ENCODE measurements around the gene WARS2. TPM values are rescaled to one million over a fixed set of nuclear protein-coding genes. Genes with fewer than 3 reads are reported as not detected.
A peak's percentile ranks its signal among the peaks of the same experiment; 100 is the strongest.
"Not testable (repeated sequence)": the region's sequence is repeated elsewhere in the genome, so short reads cannot be mapped to it uniquely, and the experiment has no call there.

Gene WARS2
- total RNA-seq, 1 donor from 2014 or later: 8.9 TPM

DNA sequence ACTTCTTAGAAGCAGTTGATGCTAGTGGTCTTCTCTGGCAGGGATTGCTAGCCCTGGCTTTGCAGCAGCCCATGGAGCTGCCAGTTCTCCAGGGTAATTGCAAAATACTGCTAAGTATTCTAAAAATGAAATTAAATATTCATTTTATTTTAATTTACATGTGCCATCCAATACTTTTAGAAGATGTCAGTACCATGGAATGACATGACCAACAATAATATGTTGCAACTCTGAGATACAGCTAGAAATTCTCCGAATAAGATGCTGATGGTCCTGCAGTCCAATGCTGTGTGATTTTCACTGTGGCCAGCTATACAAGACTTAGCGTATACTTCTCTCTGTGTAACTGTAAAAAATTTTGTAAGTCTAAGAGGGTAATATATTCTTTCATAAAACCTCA lies 20.0 kb upstream of the WARS2 start:
- intact Hi-C loops (cut with DNase I): no loop called here
- peak overlapping the region; percentile 42 for H3K27ac ChIP-seq
- H3K4me3 ChIP-seq: no peak overlapping the region
- no peaks in the 10 kb centered on the region for H3K27me3 ChIP-seq (ENCODE audit: low read depth)
- TF ChIP-seq, protein P1, sequence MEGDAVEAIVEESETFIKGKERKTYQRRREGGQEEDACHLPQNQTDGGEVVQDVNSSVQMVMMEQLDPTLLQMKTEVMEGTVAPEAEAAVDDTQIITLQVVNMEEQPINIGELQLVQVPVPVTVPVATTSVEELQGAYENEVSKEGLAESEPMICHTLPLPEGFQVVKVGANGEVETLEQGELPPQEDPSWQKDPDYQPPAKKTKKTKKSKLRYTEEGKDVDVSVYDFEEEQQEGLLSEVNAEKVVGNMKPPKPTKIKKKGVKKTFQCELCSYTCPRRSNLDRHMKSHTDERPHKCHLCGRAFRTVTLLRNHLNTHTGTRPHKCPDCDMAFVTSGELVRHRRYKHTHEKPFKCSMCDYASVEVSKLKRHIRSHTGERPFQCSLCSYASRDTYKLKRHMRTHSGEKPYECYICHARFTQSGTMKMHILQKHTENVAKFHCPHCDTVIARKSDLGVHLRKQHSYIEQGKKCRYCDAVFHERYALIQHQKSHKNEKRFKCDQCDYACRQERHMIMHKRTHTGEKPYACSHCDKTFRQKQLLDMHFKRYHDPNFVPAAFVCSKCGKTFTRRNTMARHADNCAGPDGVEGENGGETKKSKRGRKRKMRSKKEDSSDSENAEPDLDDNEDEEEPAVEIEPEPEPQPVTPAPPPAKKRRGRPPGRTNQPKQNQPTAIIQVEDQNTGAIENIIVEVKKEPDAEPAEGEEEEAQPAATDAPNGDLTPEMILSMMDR (IDR thresholded peaks at IDR 0.05): no peak
- DNase-seq (no peak), ATAC-seq (no peak)
- peaks cover 46% of the 10 kb centered on the region for H3K36me3 ChIP-seq
- peaks cover 12% of the 10 kb centered on the region for H3K4me1 ChIP-seq
- no peaks in the 10 kb centered on the region for H3K9me3 ChIP-seq

DNA sequence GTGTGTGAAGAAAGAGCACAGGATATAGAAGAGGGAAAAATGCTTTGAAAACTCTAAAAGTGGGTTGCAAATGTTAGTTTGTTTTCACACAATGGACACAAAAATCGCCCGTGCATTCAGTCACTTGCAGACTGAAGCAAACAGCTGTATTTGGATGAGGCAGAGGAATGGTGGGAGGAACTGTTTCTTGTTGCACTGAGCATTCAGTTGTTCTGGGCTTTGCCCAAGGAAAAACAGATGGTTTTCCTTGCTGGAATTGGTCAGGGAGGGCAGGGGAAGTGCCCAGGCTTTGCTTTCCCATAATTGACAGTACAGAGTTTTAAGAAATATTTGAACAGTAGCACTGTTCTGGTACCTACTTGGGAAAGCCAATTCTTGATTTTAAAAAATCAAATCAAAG lies 19.5 kb upstream of the WARS2 start:
- DNase-seq: no peak

DNA sequence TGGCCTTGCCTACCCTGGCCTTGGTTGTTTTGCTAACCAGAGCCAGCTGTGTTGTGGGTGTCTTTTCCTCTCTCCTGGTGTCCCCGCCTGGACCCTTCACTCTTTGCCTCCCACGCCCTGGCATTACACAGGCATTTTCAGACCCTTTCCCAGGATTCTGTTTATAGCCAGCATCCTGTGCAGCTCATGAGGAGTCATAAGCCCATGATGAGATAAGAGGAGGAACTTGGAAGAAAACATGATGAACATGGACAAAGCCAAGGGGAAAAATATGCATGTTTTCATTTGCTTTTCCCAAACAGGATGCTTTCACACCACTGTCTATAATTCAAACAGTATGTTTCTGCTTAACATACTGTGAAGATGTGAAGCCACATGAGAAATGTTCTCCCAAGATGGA lies 18.7 kb upstream of the WARS2 start:
- TF ChIP-seq, protein P1 (IDR thresholded peaks at IDR 0.05): no peak
- Histone ChIP-seq H3K4me1 (peaks cover 12% of the 10 kb centered on the region), H3K9me3 (no peaks in the 10 kb centered on the region), H3K4me3 (no peak overlapping the region), H3K36me3 (peaks cover 46% of the 10 kb centered on the region), H3K27ac (no peak overlapping the region), H3K27me3 (ENCODE audit: low read depth) (no peaks in the 10 kb centered on the region)
- ATAC-seq: no peak
- intact Hi-C loops (cut with DNase I): no loop called here
- no peak for DNase-seq

More for the DNA sequence above, 19.5 kb upstream of the WARS2 start:
- no peaks in the 10 kb centered on the region for H3K9me3 ChIP-seq
- H3K27me3 ChIP-seq (ENCODE audit: low read depth): no peaks in the 10 kb centered on the region
- H3K27ac ChIP-seq: peak overlapping the region; percentile 42
- no peak for ATAC-seq
- H3K4me1 ChIP-seq: peaks cover 12% of the 10 kb centered on the region
- intact Hi-C loops (cut with DNase I): no loop called here
- H3K36me3 ChIP-seq: peaks cover 46% of the 10 kb centered on the region
- H3K4me3 ChIP-seq: no peak overlapping the region
- TF ChIP-seq, protein P1 (IDR thresholded peaks at IDR 0.05): no peak

DNA sequence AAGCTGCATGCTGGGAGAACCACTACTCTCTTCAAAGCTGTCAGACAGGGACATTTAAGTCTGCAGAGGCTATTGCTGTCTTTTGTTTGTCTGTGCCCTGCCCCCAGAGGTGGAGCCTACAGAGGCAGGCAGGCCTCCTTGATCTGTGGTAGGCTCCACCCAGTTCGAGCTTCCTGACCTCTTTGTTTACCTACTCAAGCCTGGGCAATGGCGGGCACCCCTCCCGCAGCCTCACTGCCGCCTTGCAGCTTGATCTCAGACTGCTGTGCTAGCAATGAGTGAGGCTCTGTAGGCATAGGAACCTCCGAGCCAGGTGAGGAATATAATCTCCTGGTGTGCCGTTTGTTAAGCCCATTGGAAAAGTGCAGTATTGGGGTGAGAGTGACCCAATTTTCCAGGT lies 16.3 kb upstream of the WARS2 start:
- H3K9me3 ChIP-seq; ATAC-seq; H3K27me3 ChIP-seq (ENCODE audit: low read depth); intact Hi-C loops (cut with DNase I); H3K27ac ChIP-seq; H3K4me3 ChIP-seq; DNase-seq: not testable (repeated sequence)
- peaks cover 32% of the 10 kb centered on the region for H3K36me3 ChIP-seq
- H3K4me1 ChIP-seq: peaks cover 12% of the 10 kb centered on the region

DNA sequence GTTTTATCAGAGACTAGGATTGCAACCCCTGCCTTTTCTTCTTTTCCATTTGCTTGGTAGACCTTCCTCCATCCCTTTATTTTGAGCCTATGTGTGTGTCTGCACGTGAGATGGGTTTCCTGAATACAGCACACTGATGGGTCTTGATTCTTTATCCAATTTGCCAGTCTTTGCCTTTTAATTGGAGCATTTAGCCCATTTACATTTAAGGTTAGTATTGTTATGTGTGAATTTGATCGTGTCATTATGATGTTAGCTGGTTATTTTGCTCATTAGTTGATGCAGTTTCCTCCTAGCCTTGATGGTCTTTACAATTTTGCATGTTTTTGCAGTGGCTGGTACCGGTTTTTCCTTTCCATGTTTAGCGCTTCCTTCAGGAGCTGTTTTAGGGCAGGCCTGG lies 14.6 kb upstream of the WARS2 start:
- intact Hi-C loops (cut with DNase I); H3K4me1 ChIP-seq; H3K4me3 ChIP-seq; H3K27ac ChIP-seq; DNase-seq; ATAC-seq; H3K27me3 ChIP-seq (ENCODE audit: low read depth); H3K9me3 ChIP-seq: not testable (repeated sequence)
- H3K36me3 ChIP-seq: peaks cover 32% of the 10 kb centered on the region

DNA sequence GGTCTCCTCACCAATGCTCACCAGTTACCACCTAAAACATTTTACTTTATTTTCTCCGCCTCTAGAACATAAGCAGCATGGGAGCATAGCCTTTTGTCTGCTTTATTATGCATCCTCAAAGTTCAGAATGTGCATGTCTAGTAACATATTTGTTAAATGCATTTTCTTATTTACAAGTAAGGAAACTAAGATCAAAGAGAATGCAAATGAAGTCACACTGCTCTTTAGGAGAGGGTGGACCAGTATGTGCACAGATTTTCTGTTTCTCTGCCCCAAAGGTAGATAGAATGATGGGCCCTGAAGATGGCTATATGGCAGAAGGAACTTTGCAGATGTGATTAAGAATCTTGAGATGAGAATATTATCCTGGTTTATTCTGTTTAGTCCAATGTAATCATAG lies 9.7 kb upstream of the WARS2 start:
- ATAC-seq (no peak), DNase-seq (no peak)
- Histone ChIP-seq H3K9me3 (no peaks in the 10 kb centered on the region), H3K27me3 (ENCODE audit: low read depth) (no peaks in the 10 kb centered on the region), H3K4me3 (no peak overlapping the region), H3K4me1 (no peaks in the 10 kb centered on the region), H3K27ac (no peak overlapping the region), H3K36me3 (no peaks in the 10 kb centered on the region)
- TF ChIP-seq, protein P1 (IDR thresholded peaks at IDR 0.05): no peak
- intact Hi-C loops (cut with DNase I): no loop called here

DNA sequence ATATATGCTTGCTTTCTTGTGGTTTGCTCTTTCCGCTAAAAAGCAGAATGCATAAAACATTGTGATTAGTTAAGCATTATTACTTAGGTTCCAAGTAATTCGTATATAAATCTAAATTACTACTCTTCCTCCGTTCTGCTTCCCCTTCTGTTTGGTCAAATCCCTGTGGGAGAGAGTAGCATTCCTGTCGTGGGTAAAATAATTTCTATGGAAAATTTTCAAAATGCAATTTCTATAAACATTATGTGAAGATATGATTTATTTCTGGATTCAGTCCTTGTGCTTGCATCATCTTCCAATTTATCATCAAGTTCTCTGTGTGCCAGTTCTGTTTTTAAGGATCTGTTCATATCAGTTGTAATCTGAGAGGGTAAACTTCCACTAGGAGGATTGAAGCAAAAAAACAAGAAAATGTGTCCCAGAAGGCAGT lies 7.2 kb upstream of the WARS2 start:
- ATAC-seq (no peak), DNase-seq (no peak)
- Histone ChIP-seq H3K27ac (no peak overlapping the region), H3K9me3 (no peaks in the 10 kb centered on the region), H3K36me3 (no peaks in the 10 kb centered on the region), H3K4me3 (no peak overlapping the region), H3K27me3 (ENCODE audit: low read depth) (no peaks in the 10 kb centered on the region), H3K4me1 (no peaks in the 10 kb centered on the region)
- TF ChIP-seq, protein P1 (IDR thresholded peaks at IDR 0.05): no peak
- intact Hi-C loops (cut with DNase I): no loop called here

Data from lower lobe of right lung (tissue), 2 donors.